OCI-LY7 (cell line): ENCODE results near the gene HOXB5.

ENCODE experiments used
- EZH2phosphoT487 ChIP-seq: fragments of 200-600 bp; sonication (generic); IDR thresholded peaks from 2 replicates; pipeline ENCODE4 v1.6.1; 2018; ENCODE audit warnings: low read depth, borderline replicate concordance, mild to moderate bottlenecking, mixed run types, antibody characterized with exemption, low read length, moderate library complexity, mixed read lengths
- TF ChIP-seq, protein P1 (sequence below): fragments of 200-600 bp; sonication (generic); conservative IDR thresholded peaks from 2 replicates; pipeline ENCODE4 v1.5.1; 2014; ENCODE audit warnings: mild to moderate bottlenecking, antibody characterized with exemption, low read length, moderate library complexity, mixed read lengths

DNA sequence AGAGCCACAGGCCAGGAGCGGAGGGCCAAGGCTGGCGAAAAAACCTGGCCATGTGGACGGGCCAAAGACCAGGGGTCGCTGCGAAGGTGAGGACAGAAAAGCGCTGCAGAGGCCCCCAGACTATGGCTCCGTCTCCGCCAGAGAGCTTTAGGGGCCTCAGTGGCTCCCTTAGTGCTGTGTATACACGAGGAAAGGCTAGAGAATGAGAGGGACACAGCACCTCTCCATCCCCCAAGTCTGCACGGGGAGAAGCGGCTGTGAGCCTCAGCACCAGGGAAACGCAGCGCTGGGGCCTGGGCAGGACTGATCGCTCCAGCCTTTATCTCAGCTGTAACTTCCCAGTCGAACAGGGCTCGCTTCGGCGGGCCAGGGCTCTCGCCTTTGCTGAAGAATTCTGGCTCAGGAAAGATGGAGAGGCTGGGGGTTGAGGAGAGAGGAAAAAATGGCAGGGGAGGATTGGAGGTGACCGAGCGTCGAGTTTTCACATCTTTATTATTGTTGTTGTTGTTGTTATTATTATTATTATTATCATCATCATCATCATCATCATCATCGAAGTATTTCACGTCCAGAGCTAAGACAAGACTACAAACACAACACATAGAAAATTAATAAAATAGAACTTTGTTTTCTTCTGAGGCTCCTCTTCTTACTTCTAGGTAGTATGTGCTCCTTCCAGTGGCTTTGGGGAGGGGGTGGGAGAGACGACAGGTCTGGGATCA lies 1.9 kb upstream of the HOXB5 start:
- TF ChIP-seq, protein P1, sequence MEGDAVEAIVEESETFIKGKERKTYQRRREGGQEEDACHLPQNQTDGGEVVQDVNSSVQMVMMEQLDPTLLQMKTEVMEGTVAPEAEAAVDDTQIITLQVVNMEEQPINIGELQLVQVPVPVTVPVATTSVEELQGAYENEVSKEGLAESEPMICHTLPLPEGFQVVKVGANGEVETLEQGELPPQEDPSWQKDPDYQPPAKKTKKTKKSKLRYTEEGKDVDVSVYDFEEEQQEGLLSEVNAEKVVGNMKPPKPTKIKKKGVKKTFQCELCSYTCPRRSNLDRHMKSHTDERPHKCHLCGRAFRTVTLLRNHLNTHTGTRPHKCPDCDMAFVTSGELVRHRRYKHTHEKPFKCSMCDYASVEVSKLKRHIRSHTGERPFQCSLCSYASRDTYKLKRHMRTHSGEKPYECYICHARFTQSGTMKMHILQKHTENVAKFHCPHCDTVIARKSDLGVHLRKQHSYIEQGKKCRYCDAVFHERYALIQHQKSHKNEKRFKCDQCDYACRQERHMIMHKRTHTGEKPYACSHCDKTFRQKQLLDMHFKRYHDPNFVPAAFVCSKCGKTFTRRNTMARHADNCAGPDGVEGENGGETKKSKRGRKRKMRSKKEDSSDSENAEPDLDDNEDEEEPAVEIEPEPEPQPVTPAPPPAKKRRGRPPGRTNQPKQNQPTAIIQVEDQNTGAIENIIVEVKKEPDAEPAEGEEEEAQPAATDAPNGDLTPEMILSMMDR = no peak
- no peak for TF ChIP-seq EZH2phosphoT487
